ENCODE results near the gene KMT2C.
A peak's percentile ranks its signal among the peaks of the same experiment; 100 is the strongest.
"Not testable (repeated sequence)": the region's sequence is repeated elsewhere in the genome, so short reads cannot be mapped to it uniquely, and the experiment has no call there.

KMT2C gene

DNA sequence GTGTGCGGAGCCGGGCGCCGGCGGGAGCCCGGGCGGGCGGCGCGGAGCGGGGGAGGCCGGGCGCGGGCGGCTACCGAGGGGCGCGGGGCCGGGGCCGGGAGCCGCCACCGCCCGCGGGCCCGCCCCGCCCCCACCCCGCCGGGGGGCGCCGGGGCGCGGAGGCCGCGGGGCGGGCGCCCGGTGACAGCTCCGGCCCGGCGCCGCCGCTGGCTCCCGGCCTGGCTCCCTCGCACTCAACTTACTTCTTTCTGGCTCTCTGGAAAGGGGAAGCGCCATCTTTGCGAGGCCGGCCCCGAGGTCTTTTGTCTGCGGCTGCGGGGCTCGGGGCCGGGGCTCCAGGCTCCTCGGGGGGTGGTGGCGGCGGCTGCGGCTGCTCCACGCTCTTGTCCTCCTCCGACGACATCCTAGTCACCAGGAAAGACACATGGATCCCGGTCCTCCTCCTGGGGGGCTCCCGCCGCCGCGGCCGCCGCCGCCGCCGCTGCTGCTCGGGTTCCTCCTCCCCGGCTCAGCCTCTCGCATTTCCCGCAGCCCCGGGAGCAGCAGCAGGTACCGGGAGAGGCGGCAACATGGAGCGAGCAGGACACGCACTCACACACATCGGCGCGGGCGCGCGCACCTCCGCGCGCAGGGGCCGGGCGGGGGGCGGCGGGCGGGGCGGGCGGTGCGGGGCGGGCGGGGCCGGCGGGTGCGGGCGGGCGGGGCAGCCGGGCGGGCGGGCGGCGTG is at the start of gene KMT2C:
TSS of gene KMT2C (minus strand) at position 620 of the 727 bp plus-strand sequence. CDS start at position 403, 217 bp downstream.
- DNase-seq (ENCODE audit: low spot score), result peak; percentile 32

- DNase-seq (ENCODE audit: low spot score), result no peak
Measured at GRCh38 chr7:152481082-152481481, 45.3 kb upstream of the KMT2C start.

- DNase-seq (ENCODE audit: low spot score), result no peak
Measured at GRCh38 chr7:152480664-152481063, 44.9 kb upstream of the KMT2C start.

DNA sequence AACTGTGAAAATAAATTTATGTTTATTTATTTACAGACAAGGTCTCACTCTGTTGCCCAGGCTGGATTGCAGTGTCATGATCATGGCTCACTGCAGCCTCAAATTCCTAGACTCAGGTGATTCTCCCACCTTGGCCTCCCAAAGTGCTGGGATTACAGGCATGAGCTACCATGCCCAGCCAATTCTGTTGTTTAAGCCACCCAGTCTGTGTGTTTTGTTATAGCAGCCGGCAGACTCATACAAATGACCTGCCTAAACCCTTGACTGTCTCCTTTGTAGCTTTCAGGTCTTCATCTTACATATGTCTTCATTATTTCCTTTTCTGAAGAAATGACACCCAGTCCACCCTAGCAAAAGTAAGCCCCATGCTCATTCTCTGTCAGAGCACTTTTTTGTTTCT is 43.8 kb upstream of the KMT2C start:
- no peak for DNase-seq (ENCODE audit: low spot score)

GRCh38 chr7:152478140-152478539 is 42.3 kb upstream of the KMT2C start:
- no peak for DNase-seq (ENCODE audit: low spot score)

DNA sequence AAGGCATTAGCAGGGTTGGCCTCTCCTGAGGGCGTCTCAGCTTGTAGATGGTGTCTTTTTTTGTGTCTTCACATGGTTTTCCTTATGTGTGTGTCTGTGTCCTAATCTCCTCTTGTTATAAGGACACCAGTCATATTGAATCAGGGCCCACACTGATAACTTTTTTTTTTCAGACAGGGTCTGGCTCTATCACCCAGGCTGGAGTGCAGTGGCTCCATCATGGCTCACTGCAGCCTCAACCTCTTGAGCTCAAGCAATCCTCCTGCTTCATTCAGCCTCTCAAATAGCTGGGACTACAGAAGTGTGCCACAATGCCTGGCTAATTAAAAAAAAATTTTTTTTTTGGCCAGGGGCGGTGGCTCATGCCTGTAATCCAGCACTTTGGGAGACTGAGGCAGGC is 41.3 kb upstream of the KMT2C start:
- DNase-seq (ENCODE audit: low spot score), result no peak

- no peak for DNase-seq (ENCODE audit: low spot score)
Measured at GRCh38 chr7:152476551-152476950, 40.7 kb upstream of the KMT2C start.

GRCh38 chr7:152471023-152471620 is 35.3 kb upstream of the KMT2C start:
- not testable (repeated sequence) for DNase-seq (ENCODE audit: low spot score)

DNA sequence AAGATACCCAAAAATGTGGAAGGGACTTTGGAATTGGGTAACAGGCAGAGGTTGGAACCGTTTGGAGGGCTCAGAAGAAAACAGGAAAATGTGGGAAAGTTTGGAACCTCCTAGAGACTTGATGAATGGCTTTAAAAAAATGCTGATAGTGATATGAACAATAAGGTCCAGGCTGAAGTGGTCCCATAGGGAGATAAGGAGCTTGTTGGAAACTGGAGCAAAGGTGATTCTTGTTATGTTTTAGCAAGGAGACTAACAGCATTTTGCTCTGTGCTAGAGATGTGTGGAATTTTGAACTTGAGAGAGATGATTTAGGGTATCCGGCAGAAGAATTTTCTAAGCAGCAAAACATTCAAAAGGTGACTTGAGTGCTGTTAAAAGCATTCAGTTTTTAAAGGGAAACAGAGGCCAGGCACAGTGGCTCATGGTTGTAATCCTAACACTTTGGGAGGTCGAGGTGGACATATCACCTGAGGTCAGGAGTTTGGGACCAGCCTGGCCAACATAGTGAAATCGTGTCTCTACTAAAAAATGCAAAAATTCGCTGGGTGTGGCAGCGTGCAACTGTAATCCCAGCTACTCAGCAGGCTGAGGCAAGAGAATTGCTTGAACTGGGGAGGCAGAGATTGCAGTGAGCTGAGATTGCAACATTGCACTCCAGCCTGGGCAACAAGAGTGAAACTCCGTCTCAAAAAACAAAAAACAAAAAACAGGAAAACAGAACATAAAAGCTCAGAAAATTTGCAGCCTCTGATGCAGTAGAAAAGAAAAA is 34.6 kb upstream of the KMT2C start:
- DNase-seq (ENCODE audit: low spot score), result not testable (repeated sequence)

GRCh38 chr7:152469576-152469975 is 33.8 kb upstream of the KMT2C start:
- not testable (repeated sequence) for DNase-seq (ENCODE audit: low spot score)

DNA sequence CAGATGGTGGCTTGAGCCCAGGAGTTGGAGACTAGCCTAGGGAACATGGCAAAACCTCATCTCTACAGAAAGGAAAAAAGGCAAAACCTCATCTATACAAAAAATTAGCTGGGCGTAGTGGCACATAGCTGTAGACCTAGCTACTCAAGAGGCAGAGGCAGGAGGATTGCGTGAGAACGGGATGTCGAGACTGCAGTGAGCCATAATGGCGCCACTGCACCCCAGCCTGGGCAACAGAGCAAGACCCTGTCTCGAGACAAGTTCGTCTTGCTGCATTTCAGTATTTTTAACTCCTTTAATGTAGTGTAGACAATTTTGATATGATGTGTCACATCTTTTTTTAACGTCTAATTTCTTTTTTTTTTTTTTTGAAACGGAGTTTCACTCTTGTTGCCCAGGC is 31.4 kb upstream of the KMT2C start:
- no peak for DNase-seq (ENCODE audit: low spot score)

GRCh38 chr7:152465119-152465387 is 29.2 kb upstream of the KMT2C start:
- no peak for DNase-seq (ENCODE audit: low spot score)

DNA sequence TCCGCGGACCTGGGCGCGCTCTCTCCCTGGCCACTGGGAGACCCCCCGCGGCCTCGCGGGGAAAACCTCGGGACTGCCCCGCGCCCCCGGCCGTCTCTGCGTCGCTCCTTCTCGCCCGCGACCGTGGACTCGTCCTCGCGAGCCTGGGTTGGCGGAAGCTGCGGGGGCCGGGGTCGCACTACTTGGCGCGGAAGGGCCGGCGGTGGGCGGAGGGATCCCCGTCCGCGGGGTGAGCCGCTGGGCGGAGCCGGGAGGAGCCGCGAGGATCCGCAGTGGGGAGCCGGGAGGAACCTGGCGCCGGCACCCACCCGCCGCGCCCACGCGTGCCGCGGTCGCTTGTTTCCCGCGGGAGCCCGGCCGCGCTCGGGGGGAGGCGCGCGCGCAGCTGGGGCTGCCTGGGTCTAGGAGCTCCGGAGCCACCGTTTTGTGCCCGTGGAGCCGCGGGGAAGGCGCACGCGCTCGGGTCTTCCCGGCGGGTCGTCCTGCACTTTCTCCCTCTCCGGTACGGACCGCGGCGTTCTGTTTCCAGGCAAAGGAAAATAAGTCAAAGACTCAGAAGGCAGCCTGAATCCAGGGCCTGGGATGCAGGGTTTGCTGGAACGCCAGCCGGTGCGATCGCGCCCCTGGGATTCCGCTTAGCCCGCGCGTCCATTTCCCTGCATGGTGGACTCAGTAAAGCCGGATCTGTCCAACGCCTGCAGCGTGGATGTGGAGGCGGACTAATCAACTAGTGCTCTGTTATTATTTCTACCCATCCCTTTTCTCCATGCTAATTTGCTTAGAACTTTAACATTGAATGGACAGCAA is 28.7 kb upstream of the KMT2C start:
- DNase-seq (ENCODE audit: low spot score), result peak; percentile 60

GRCh38 chr7:152463709-152464311 is 28.0 kb upstream of the KMT2C start:
- peak; percentile 100 for DNase-seq (ENCODE audit: low spot score)

DNA sequence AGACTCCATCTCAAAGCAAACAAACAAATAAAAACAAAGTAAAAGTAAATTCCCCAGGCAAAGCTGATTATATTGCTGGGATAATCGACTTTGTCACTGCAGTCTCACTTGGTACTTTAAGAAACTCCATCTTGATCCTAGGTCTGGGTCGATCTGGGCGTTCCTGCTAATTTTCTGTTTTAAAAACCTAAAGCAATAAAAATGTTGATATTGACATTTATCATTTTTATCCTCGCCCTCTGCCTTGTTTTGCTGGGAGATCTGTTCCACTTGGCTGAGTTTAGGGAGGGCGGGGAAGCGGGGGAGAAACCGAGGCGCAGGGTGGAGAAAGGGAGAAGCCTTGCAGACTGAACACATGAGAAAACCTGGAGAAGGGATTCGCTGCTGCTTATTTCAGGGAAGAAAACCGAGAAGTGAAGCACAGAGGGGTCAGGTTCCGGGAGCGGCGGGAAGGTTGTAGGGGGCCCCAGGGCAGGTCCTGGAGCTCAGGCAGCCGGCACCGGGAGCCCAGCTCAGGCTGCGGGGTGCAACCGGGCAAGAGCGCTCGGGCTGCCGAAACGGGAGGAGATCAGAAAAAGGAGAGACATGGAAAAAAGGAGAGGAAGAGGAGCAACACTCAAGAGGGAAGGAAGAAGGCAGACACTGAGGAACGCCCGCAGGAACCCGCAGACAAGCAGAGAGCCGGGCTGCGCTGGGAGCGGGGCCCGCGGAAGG is 27.3 kb upstream of the KMT2C start:
- no peak for DNase-seq (ENCODE audit: low spot score)

- DNase-seq (ENCODE audit: low spot score), result no peak
Measured at GRCh38 chr7:152459724-152460251, 24.0 kb upstream of the KMT2C start.

DNA sequence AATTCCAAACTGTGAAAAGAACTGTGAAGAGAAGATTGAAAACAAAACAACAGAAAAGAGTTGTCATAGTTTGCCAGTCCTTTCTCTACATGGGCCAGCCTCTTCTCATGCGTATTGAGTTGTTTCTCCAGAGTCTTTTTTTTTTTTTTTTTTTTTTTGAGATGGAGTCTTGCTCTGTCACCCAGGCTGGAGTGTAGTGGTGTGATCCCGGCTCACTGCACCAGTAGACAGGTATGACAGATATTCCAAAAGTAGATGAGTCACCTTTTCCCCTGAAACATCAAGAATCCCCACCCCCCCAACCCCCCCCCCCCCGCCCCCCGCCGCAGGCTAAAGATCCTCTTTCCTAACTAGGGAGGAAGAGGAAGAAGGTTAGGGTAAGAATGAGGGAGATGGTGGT is 15.6 kb upstream of the KMT2C start:
- DNase-seq (ENCODE audit: low spot score), result no peak

- DNase-seq (ENCODE audit: low spot score), result not testable (repeated sequence)
Measured at GRCh38 chr7:152445386-152446008, 9.7 kb upstream of the KMT2C start.

GRCh38 chr7:152443586-152443985 is 7.8 kb upstream of the KMT2C start:
- DNase-seq (ENCODE audit: low spot score), result no peak

DNA sequence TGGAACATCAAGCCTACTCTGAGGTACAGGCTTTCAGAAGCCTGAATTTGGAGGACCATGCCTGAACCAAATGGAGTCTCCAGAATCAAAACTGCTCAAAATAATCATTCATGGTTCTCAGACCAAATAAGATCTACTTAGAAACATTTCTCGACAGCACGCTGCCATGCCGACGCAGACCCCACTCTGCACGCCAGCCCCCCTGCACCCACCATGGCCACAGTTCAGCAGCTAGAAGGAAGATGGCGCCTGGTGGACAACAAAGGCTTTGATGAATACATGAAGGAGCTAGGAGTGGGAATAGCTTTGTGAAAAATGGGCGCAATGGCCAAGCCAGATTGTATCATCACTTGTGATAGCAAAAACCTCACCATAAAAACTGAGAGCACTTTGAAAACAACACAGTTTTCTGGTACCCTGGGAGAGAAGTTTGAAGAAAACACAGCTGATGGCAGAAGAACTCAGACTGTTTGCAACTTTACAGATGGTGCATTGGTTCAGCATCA is 6.6 kb upstream of the KMT2C start:
- no peak for DNase-seq (ENCODE audit: low spot score)

Data from activated CD4-positive, alpha-beta T cell treated with anti-CD3 and anti-CD28 coated beads, Interleukin-2, Interleukin-4, amounts not matched to agents 100 ng/mL and 50 ng/mL, durations not matched to agents 16 hours and 8 hours (primary cell).